Left renal pelvis (tissue), 4 donors: ENCODE results near the gene OPCML. TPM values are rescaled to one million over a fixed set of nuclear protein-coding genes. Genes with fewer than 3 reads are reported as not detected.

ENCODE experiments used
- DNase-seq, 4 donors: peaks; one replicate each; pipeline ENCODE4 v3.0.0-alpha.2; 2013; ENCODE audit warnings: low read depth in 4 of 4, low spot score in 3 of 4
- polyA plus RNA-seq, 4 donors: library from polyadenylated mRNA; unstranded; fragments of 120-200 nt; gene quantifications; one replicate each; pipeline ENCODE4 v1.2.1, GENCODE V29; 2013; ENCODE audit not compliant: insufficient read length in 4 of 4

The OPCML gene
- polyA plus RNA-seq, 4 donors: 10.1 to 16.1 (median 12.5) TPM

GRCh38 chr11:132782102-132782501 is 750.2 kb downstream of the OPCML start:
- no peak for DNase-seq

- no peak for DNase-seq
These were observed 752.3 kb downstream of the OPCML start for GRCh38 chr11:132780046-132780445.

- DNase-seq: no peak
These were observed 752.8 kb downstream of the OPCML start for GRCh38 chr11:132779497-132779896.

GRCh38 chr11:132777067-132777975 is 755.0 kb downstream of the OPCML start:
- no peak for DNase-seq

GRCh38 chr11:132773751-132774150 is 758.5 kb downstream of the OPCML start:
- no peak for DNase-seq

- no peak for DNase-seq
These were observed 759.4 kb downstream of the OPCML start for GRCh38 chr11:132772703-132773545.

- no peak for DNase-seq
These were observed 760.6 kb downstream of the OPCML start for GRCh38 chr11:132771746-132772145.

- DNase-seq: no peak
These were observed 761.3 kb downstream of the OPCML start for GRCh38 chr11:132770829-132771530.

- no peak for DNase-seq
These were observed 768.8 kb downstream of the OPCML start for GRCh38 chr11:132763503-132763902.

GRCh38 chr11:132755934-132756333 is 776.4 kb downstream of the OPCML start:
- DNase-seq: no peak

- DNase-seq: no peak
These were observed 780.6 kb downstream of the OPCML start for GRCh38 chr11:132751516-132752250.

- no peak for DNase-seq
These were observed 786.0 kb downstream of the OPCML start for GRCh38 chr11:132746305-132746704.

- no peak for DNase-seq
These were observed 787.0 kb downstream of the OPCML start for GRCh38 chr11:132745306-132745705.

GRCh38 chr11:132744771-132745170 is 787.5 kb downstream of the OPCML start:
- no peak for DNase-seq

GRCh38 chr11:132743601-132744000 is 788.7 kb downstream of the OPCML start:
- no peak for DNase-seq

- DNase-seq: no peak
These were observed 789.4 kb downstream of the OPCML start for GRCh38 chr11:132742929-132743328.

- no peak for DNase-seq
These were observed 798.1 kb downstream of the OPCML start for GRCh38 chr11:132734217-132734616.

- DNase-seq: no peak
These were observed 804.3 kb downstream of the OPCML start for GRCh38 chr11:132728026-132728425.

GRCh38 chr11:132721526-132721925 is 810.8 kb downstream of the OPCML start:
- DNase-seq: no peak

GRCh38 chr11:132719684-132720083 is 812.6 kb downstream of the OPCML start:
- no peak for DNase-seq
